NK-92 (cell line): ENCODE data around the gene MVD.
"Not testable (repeated sequence)": the region's sequence is repeated elsewhere in the genome, so short reads cannot be mapped to it uniquely, and the experiment has no call there.

Experiments used
- DNase-seq: peaks from one replicate; lab custom pipeline; 2025; ENCODE audit not compliant: unreplicated experiment; lab: John Stamatoyannopoulos, UW

MVD gene

GRCh38 chr16:88610080-88610479 lies 52.8 kb downstream of the MVD start:
- no peak for DNase-seq

GRCh38 chr16:88609426-88609825 lies 53.5 kb downstream of the MVD start:
- DNase-seq = not testable (repeated sequence)

GRCh38 chr16:88608076-88608475 lies 54.8 kb downstream of the MVD start:
- DNase-seq = no peak

GRCh38 chr16:88606148-88606757 lies 56.6 kb downstream of the MVD start:
- no peak for DNase-seq

GRCh38 chr16:88605186-88606147 lies 57.4 kb downstream of the MVD start:
- no peak for DNase-seq

GRCh38 chr16:88602091-88602490 lies 60.8 kb downstream of the MVD start:
- DNase-seq = no peak
